ENCODE results near the gene TMEM131. TPM values are rescaled to one million over a fixed set of nuclear protein-coding genes. Genes with fewer than 3 reads are reported as not detected.

TMEM131 gene
- total RNA-seq, 1 donor, result 30.0 TPM

GRCh38 chr2:97928591-97928990 is 67.2 kb downstream of the TMEM131 start:
- peaks cover 29% of the 10 kb centered on the region for H4K20me1 ChIP-seq (ENCODE audit: insufficient read depth, low read length)
- no peaks in the 10 kb centered on the region for H3K9me3 ChIP-seq (ENCODE audit: low read depth, low read length)
- no peak overlapping the region for H3K27ac ChIP-seq (ENCODE audit: low read depth, low read length)
- no peak overlapping the region for H3K4me2 ChIP-seq (ENCODE audit: insufficient read depth, low read length)
- H3K79me2 ChIP-seq (ENCODE audit: insufficient read depth, low read length), result peaks cover 76% of the 10 kb centered on the region
- H3K4me1 ChIP-seq (ENCODE audit: insufficient read depth, low read length), result peaks cover 3% of the 10 kb centered on the region
- H3K27me3 ChIP-seq (ENCODE audit: insufficient read depth, low read length), result no peaks in the 10 kb centered on the region
- TF ChIP-seq CTCF (IDR thresholded peaks at IDR 0.05; ENCODE audit: extremely low read depth, low read depth, low read length), result no peak
- H3K4me3 ChIP-seq (ENCODE audit: insufficient read depth, low read length), result no peak overlapping the region
- no peak for DNase-seq (ENCODE audit: insufficient read length, low spot score, missing footprints)
- no peak overlapping the region for H2AFZ ChIP-seq (ENCODE audit: low read length)
- H3K36me3 ChIP-seq (ENCODE audit: insufficient read depth, low read length), result no peaks in the 10 kb centered on the region

GRCh38 chr2:97926946-97927345 is 68.8 kb downstream of the TMEM131 start:
- DNase-seq (ENCODE audit: insufficient read length, low spot score, missing footprints), result no peak
- Histone ChIP-seq H3K27ac (ENCODE audit: low read depth, low read length) (no peak overlapping the region), H3K79me2 (ENCODE audit: insufficient read depth, low read length) (peaks cover 66% of the 10 kb centered on the region), H3K36me3 (ENCODE audit: insufficient read depth, low read length) (no peaks in the 10 kb centered on the region), H4K20me1 (ENCODE audit: insufficient read depth, low read length) (peaks cover 19% of the 10 kb centered on the region), H3K4me1 (ENCODE audit: insufficient read depth, low read length) (no peaks in the 10 kb centered on the region), H3K4me2 (ENCODE audit: insufficient read depth, low read length) (no peak overlapping the region), H2AFZ (ENCODE audit: low read length) (no peak overlapping the region), H3K27me3 (ENCODE audit: insufficient read depth, low read length) (no peaks in the 10 kb centered on the region), H3K4me3 (ENCODE audit: insufficient read depth, low read length) (no peak overlapping the region), H3K9me3 (ENCODE audit: low read depth, low read length) (no peaks in the 10 kb centered on the region)
- TF ChIP-seq CTCF (IDR thresholded peaks at IDR 0.05; ENCODE audit: extremely low read depth, low read depth, low read length), result no peak

- Histone ChIP-seq H3K4me3 (ENCODE audit: insufficient read depth, low read length) (no peak overlapping the region), H3K27me3 (ENCODE audit: insufficient read depth, low read length) (no peaks in the 10 kb centered on the region), H3K9me3 (ENCODE audit: low read depth, low read length) (peaks cover 2% of the 10 kb centered on the region), H3K4me1 (ENCODE audit: insufficient read depth, low read length) (no peaks in the 10 kb centered on the region), H4K20me1 (ENCODE audit: insufficient read depth, low read length) (peaks cover 12% of the 10 kb centered on the region), H3K79me2 (ENCODE audit: insufficient read depth, low read length) (peaks cover 61% of the 10 kb centered on the region), H2AFZ (ENCODE audit: low read length) (no peak overlapping the region), H3K4me2 (ENCODE audit: insufficient read depth, low read length) (no peak overlapping the region), H3K36me3 (ENCODE audit: insufficient read depth, low read length) (no peaks in the 10 kb centered on the region), H3K27ac (ENCODE audit: low read depth, low read length) (no peak overlapping the region)
- no peak for TF ChIP-seq CTCF (IDR thresholded peaks at IDR 0.05; ENCODE audit: extremely low read depth, low read depth, low read length)
- no peak for DNase-seq (ENCODE audit: insufficient read length, low spot score, missing footprints)
These were observed 71.6 kb downstream of the TMEM131 start for GRCh38 chr2:97924194-97924593.

- no peak overlapping the region for H3K4me2 ChIP-seq (ENCODE audit: insufficient read depth, low read length)
- H3K27me3 ChIP-seq (ENCODE audit: insufficient read depth, low read length), result no peaks in the 10 kb centered on the region
- DNase-seq (ENCODE audit: insufficient read length, low spot score, missing footprints), result no peak
- no peak overlapping the region for H3K4me3 ChIP-seq (ENCODE audit: insufficient read depth, low read length)
- H3K4me1 ChIP-seq (ENCODE audit: insufficient read depth, low read length), result no peaks in the 10 kb centered on the region
- no peak overlapping the region for H3K27ac ChIP-seq (ENCODE audit: low read depth, low read length)
- peaks cover 12% of the 10 kb centered on the region for H4K20me1 ChIP-seq (ENCODE audit: insufficient read depth, low read length)
- TF ChIP-seq CTCF (IDR thresholded peaks at IDR 0.05; ENCODE audit: extremely low read depth, low read depth, low read length), result no peak
- no peaks in the 10 kb centered on the region for H3K36me3 ChIP-seq (ENCODE audit: insufficient read depth, low read length)
- H2AFZ ChIP-seq (ENCODE audit: low read length), result no peak overlapping the region
- peaks cover 71% of the 10 kb centered on the region for H3K79me2 ChIP-seq (ENCODE audit: insufficient read depth, low read length)
- peaks cover 2% of the 10 kb centered on the region for H3K9me3 ChIP-seq (ENCODE audit: low read depth, low read length)
These were observed 75.9 kb downstream of the TMEM131 start for GRCh38 chr2:97919858-97920257.

Measured in osteoblast (primary cell).